Measurements from ENCODE around the gene ARID4B. TPM values are rescaled to one million over a fixed set of nuclear protein-coding genes. Genes with fewer than 3 reads are reported as not detected.

ARID4B gene
- total RNA-seq: 40.6 and 42.4 TPM in 2 replicates
- polyA plus RNA-seq: 10.7 and 15.3 TPM in 2 replicates
- 12.0 and 15.3 TPM in 2 replicates for polyA plus RNA-seq (2012)
- polyA minus RNA-seq (ENCODE audit: low replicate concordance): 5.1 and 17.0 TPM in 2 replicates

- no peak for DNase-seq (ENCODE audit: low read depth in 2 of 2)
- Histone ChIP-seq H3K79me2 (ENCODE audit: control insufficient read depth, insufficient read depth, low read length) (peaks cover 87% of the 10 kb centered on the region), H4K20me1 (ENCODE audit: control insufficient read depth, extremely low read depth, insufficient read depth, low read length) (no peaks in the 10 kb centered on the region), H3K9ac (ENCODE audit: insufficient read depth, low read length) (peak within 1 kb of the TSS; percentile 92), H3K4me3 (replicated peaks in 1 of 4; ENCODE audit: control extremely low read depth in 1 of 4, insufficient read depth in 1 of 4, low read depth in 3 of 4, low read length in 4 of 4) (peak within 1 kb of the TSS; percentile 88 to 94 (median 89)), H2AFZ (ENCODE audit: low read length) (peak within 1 kb of the TSS; percentile 96), H3K27me3 (ENCODE audit: control insufficient read depth, insufficient read depth, low read length) (no peaks in the 10 kb centered on the region), H3K4me1 (ENCODE audit: control insufficient read depth, extremely low read depth, insufficient read depth, low read length) (peaks cover 3% of the 10 kb centered on the region), H3K9me3 (ENCODE audit: control insufficient read depth, insufficient read depth, low read depth, low read length) (no peaks in the 10 kb centered on the region), H3K4me2 (ENCODE audit: extremely low read depth, insufficient read depth, low read length) (peak within 1 kb of the TSS; percentile 88), H3K36me3 (ENCODE audit: control insufficient read depth, insufficient read depth, low read length) (no peaks in the 10 kb centered on the region), H3K27ac (ENCODE audit: insufficient read depth, low read length) (peak within 1 kb of the TSS; percentile 93)
- TF ChIP-seq CTCF (conservative IDR thresholded peaks at IDR 0.05 in 1 of 2, IDR thresholded peaks at IDR 0.05 in 1 of 2; ENCODE audit: low read depth in 1 of 2, low read length in 2 of 2): no peak
- TF ChIP-seq EZH2 (IDR thresholded peaks at IDR 0.05; ENCODE audit: low read length, missing control alignments): no peak
Observed at GRCh38 chr1:235327559-235328270, at the start of gene ARID4B. ARID4B (minus strand) TSS chr1:235328179; CDS start chr1:235326919, 1,260 bp downstream.

- no peak overlapping the region for H3K4me2 ChIP-seq (ENCODE audit: extremely low read depth, insufficient read depth, low read length)
- no peak overlapping the region for H3K9ac ChIP-seq (ENCODE audit: insufficient read depth, low read length)
- DNase-seq (ENCODE audit: low read depth in 2 of 2): no peak
- TF ChIP-seq CTCF (conservative IDR thresholded peaks at IDR 0.05 in 1 of 2, IDR thresholded peaks at IDR 0.05 in 1 of 2; ENCODE audit: low read depth in 1 of 2, low read length in 2 of 2): no peak
- no peak for TF ChIP-seq EZH2 (IDR thresholded peaks at IDR 0.05; ENCODE audit: low read length, missing control alignments)
- peaks cover 22% of the 10 kb centered on the region for H3K79me2 ChIP-seq (ENCODE audit: control insufficient read depth, insufficient read depth, low read length)
- H3K4me1 ChIP-seq (ENCODE audit: control insufficient read depth, extremely low read depth, insufficient read depth, low read length): no peaks in the 10 kb centered on the region
- H3K27me3 ChIP-seq (ENCODE audit: control insufficient read depth, insufficient read depth, low read length): no peaks in the 10 kb centered on the region
- H4K20me1 ChIP-seq (ENCODE audit: control insufficient read depth, extremely low read depth, insufficient read depth, low read length): no peaks in the 10 kb centered on the region
- H3K4me3 ChIP-seq (replicated peaks in 1 of 4; ENCODE audit: control extremely low read depth in 1 of 4, insufficient read depth in 1 of 4, low read depth in 3 of 4, low read length in 4 of 4): no peak overlapping the region
- H3K36me3 ChIP-seq (ENCODE audit: control insufficient read depth, insufficient read depth, low read length): no peaks in the 10 kb centered on the region
- no peak overlapping the region for H2AFZ ChIP-seq (ENCODE audit: low read length)
- H3K9me3 ChIP-seq (ENCODE audit: control insufficient read depth, insufficient read depth, low read depth, low read length): no peaks in the 10 kb centered on the region
- H3K27ac ChIP-seq (ENCODE audit: insufficient read depth, low read length): no peak overlapping the region
Observed at GRCh38 chr1:235375919-235376605, 48.1 kb upstream of the ARID4B start.

- no peak overlapping the region for H2AFZ ChIP-seq (ENCODE audit: low read length)
- H3K9ac ChIP-seq (ENCODE audit: insufficient read depth, low read length): no peak overlapping the region
- H3K79me2 ChIP-seq (ENCODE audit: control insufficient read depth, insufficient read depth, low read length): peaks cover 23% of the 10 kb centered on the region
- no peak overlapping the region for H3K4me3 ChIP-seq (replicated peaks in 1 of 4; ENCODE audit: control extremely low read depth in 1 of 4, insufficient read depth in 1 of 4, low read depth in 3 of 4, low read length in 4 of 4)
- no peaks in the 10 kb centered on the region for H3K27me3 ChIP-seq (ENCODE audit: control insufficient read depth, insufficient read depth, low read length)
- H3K4me1 ChIP-seq (ENCODE audit: control insufficient read depth, extremely low read depth, insufficient read depth, low read length): no peaks in the 10 kb centered on the region
- DNase-seq (ENCODE audit: low read depth in 2 of 2): no peak
- H3K9me3 ChIP-seq (ENCODE audit: control insufficient read depth, insufficient read depth, low read depth, low read length): no peaks in the 10 kb centered on the region
- no peak overlapping the region for H3K27ac ChIP-seq (ENCODE audit: insufficient read depth, low read length)
- H3K4me2 ChIP-seq (ENCODE audit: extremely low read depth, insufficient read depth, low read length): no peak overlapping the region
- no peak for TF ChIP-seq EZH2 (IDR thresholded peaks at IDR 0.05; ENCODE audit: low read length, missing control alignments)
- no peak for TF ChIP-seq CTCF (conservative IDR thresholded peaks at IDR 0.05 in 1 of 2, IDR thresholded peaks at IDR 0.05 in 1 of 2; ENCODE audit: low read depth in 1 of 2, low read length in 2 of 2)
- no peaks in the 10 kb centered on the region for H4K20me1 ChIP-seq (ENCODE audit: control insufficient read depth, extremely low read depth, insufficient read depth, low read length)
- no peaks in the 10 kb centered on the region for H3K36me3 ChIP-seq (ENCODE audit: control insufficient read depth, insufficient read depth, low read length)
Observed at GRCh38 chr1:235369802-235370201, 41.8 kb upstream of the ARID4B start.
